ENCODE measurements around the gene ARHGAP18.

- TF ChIP-seq CTCF (IDR thresholded peaks at IDR 0.05 in 8 of 11, conservative IDR thresholded peaks at IDR 0.05 in 3 of 11) (no peak), POLR2AphosphoS5 (IDR thresholded peaks at IDR 0.05) (no peak), POLR2A (IDR thresholded peaks at IDR 0.05) (no peak)
Observed at GRCh38 chr6:129620234-129620610, 89.8 kb downstream of the ARHGAP18 start.

Data from spleen (tissue), 7 donors.